Measurements from ENCODE around the gene ACTN1. TPM values are rescaled to one million over a fixed set of nuclear protein-coding genes. Genes with fewer than 3 reads are reported as not detected.

The ACTN1 gene
- total RNA-seq, 3 donors from 2014 or later (not counting 1 experiment from before 2014, with no cell fraction given) = 14.9 to 39.5 (median 19.6) TPM

DNA sequence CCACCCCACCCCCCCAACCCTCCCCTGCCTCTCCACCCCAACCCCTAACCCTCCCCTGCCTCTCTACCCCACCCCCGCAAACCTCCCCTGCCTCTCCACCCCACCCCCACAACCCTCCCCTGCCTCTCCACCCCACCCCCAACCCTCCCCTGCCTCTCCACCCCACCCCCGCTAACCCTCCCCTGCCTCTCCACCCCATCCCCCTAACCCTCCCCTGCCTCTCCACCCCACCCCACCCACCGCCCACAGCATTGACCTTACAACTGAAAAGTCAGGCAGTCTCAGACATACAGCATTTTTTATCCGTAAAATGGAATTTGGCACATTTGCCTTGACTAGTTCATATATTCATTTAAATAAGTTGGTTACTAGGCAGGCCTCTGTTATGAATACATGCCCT lies 38.6 kb upstream of the ACTN1 start:
- Histone ChIP-seq H3K4me1 (ENCODE audit: control insufficient read depth, insufficient read depth, low read length) (no peaks in the 10 kb centered on the region), H3K4me3 (ENCODE audit: low read length) (no peak overlapping the region), H3K27me3 (ENCODE audit: control insufficient read depth, insufficient read depth, low read length) (no peaks in the 10 kb centered on the region), H3K36me3 (ENCODE audit: control insufficient read depth, insufficient read depth, low read length) (no peaks in the 10 kb centered on the region), H3K27ac (ENCODE audit: low read length) (no peak overlapping the region), H3K9me3 (ENCODE audit: control insufficient read depth, insufficient read depth, low read length) (no peaks in the 10 kb centered on the region)
- intact Hi-C loops (cut with micrococcal nuclease) = no loop called here
- Mint-ChIP-seq H3K4me3 (no peak overlapping the region), H3K9me3 (no peaks in the 10 kb centered on the region), H3K27me3 (ENCODE audit: low read depth in 2 of 2) (no peaks in the 10 kb centered on the region), H3K27ac (no peak overlapping the region), H3K4me1 (no peaks in the 10 kb centered on the region), H3K36me3 (no peaks in the 10 kb centered on the region)
- WGBS (ENCODE audit: insufficient coverage) = no CpG with 5 or more reads among the region's 4 CpGs
- ATAC-seq (no peak), DNase-seq (no peak)
- TF ChIP-seq, protein P1, sequence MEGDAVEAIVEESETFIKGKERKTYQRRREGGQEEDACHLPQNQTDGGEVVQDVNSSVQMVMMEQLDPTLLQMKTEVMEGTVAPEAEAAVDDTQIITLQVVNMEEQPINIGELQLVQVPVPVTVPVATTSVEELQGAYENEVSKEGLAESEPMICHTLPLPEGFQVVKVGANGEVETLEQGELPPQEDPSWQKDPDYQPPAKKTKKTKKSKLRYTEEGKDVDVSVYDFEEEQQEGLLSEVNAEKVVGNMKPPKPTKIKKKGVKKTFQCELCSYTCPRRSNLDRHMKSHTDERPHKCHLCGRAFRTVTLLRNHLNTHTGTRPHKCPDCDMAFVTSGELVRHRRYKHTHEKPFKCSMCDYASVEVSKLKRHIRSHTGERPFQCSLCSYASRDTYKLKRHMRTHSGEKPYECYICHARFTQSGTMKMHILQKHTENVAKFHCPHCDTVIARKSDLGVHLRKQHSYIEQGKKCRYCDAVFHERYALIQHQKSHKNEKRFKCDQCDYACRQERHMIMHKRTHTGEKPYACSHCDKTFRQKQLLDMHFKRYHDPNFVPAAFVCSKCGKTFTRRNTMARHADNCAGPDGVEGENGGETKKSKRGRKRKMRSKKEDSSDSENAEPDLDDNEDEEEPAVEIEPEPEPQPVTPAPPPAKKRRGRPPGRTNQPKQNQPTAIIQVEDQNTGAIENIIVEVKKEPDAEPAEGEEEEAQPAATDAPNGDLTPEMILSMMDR (IDR thresholded peaks at IDR 0.05) = no peak

GRCh38 chr14:69014829-69015259 lies 35.7 kb upstream of the ACTN1 start:
- Mint-ChIP-seq H3K36me3 (no peaks in the 10 kb centered on the region), H3K4me1 (no peaks in the 10 kb centered on the region), H3K4me3 (no peak overlapping the region), H3K9me3 (no peaks in the 10 kb centered on the region), H3K27me3 (ENCODE audit: low read depth in 2 of 2) (no peaks in the 10 kb centered on the region), H3K27ac (no peak overlapping the region)
- Histone ChIP-seq H3K9me3 (ENCODE audit: control insufficient read depth, insufficient read depth, low read length) (no peaks in the 10 kb centered on the region), H3K36me3 (ENCODE audit: control insufficient read depth, insufficient read depth, low read length) (no peaks in the 10 kb centered on the region), H3K27ac (ENCODE audit: low read length) (no peak overlapping the region), H3K4me1 (ENCODE audit: control insufficient read depth, insufficient read depth, low read length) (no peaks in the 10 kb centered on the region), H3K27me3 (ENCODE audit: control insufficient read depth, insufficient read depth, low read length) (no peaks in the 10 kb centered on the region), H3K4me3 (ENCODE audit: low read length) (no peak overlapping the region)
- TF ChIP-seq, protein P1 (IDR thresholded peaks at IDR 0.05) = no peak
- no peak for DNase-seq
- intact Hi-C loops (cut with micrococcal nuclease) = no loop called here
- 87% methylated on average over 6 of the region's 6 CpGs for WGBS (ENCODE audit: insufficient coverage)
- ATAC-seq = no peak

DNA sequence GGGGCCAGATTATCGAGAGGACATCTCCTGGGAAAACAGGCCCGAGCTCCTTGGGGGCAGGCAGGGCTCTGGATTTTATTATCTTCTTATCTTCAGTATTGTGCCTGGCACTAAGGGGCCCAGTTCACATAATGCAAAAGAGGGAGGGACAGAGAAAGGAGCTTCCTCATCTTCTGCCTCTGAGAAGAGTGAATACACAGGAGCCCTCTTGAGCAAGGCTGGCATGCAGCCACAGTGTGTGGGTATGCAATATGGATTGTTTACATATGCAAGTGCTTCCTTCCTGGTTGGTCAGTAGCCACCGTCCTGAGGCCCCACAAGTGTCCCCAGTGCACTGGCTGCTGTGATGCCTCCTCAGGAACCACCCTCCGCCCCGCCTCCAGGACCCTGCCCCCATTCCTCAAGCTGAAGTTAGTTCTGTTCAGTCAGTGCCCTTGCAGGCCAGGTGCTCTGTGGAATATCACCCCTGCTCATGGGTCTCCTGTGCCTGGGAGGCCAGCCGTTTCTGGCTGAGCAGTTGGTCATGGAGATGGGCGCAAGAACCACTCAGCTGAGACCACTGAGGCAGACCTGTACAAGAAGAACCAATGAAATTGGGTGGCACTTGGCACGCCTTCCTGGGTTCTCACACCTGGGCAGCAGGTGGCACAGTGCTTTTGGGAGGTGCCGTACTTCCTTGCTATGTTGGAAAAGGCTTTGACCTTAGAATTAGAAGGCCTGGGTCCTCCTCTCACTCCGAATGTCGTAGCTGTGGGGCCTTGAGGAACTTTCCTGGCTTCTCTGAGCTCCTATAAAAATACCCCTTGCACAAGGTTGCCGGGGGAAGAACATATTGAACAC lies 35.1 kb upstream of the ACTN1 start:
- Histone ChIP-seq H3K27ac (ENCODE audit: low read length) (no peak overlapping the region), H3K4me1 (ENCODE audit: control insufficient read depth, insufficient read depth, low read length) (no peaks in the 10 kb centered on the region), H3K27me3 (ENCODE audit: control insufficient read depth, insufficient read depth, low read length) (no peaks in the 10 kb centered on the region), H3K36me3 (ENCODE audit: control insufficient read depth, insufficient read depth, low read length) (no peaks in the 10 kb centered on the region), H3K9me3 (ENCODE audit: control insufficient read depth, insufficient read depth, low read length) (no peaks in the 10 kb centered on the region), H3K4me3 (ENCODE audit: low read length) (no peak overlapping the region)
- no peaks in the 10 kb centered on the region for H3K4me1 Mint-ChIP-seq
- WGBS (ENCODE audit: insufficient coverage) = 62% methylated on average over 12 of the region's 12 CpGs
- H3K4me3 Mint-ChIP-seq = no peak overlapping the region
- no peak for DNase-seq
- TF ChIP-seq, protein P1 (IDR thresholded peaks at IDR 0.05) = no peak
- intact Hi-C loops (cut with micrococcal nuclease) = no loop called here
- no peak overlapping the region for H3K27ac Mint-ChIP-seq
- H3K27me3 Mint-ChIP-seq (ENCODE audit: low read depth in 2 of 2) = no peaks in the 10 kb centered on the region
- H3K36me3 Mint-ChIP-seq = no peaks in the 10 kb centered on the region
- no peaks in the 10 kb centered on the region for H3K9me3 Mint-ChIP-seq
- ATAC-seq = peak in 2 of 3 donors; percentile 35 to 83
